ENCODE results near the gene XKR7.
A peak's percentile ranks its signal among the peaks of the same experiment; 100 is the strongest.

Gene XKR7

GRCh38 chr20:31945785-31946184 is 22.2 kb upstream of the XKR7 start:
- no peak for DNase-seq

GRCh38 chr20:31948008-31948407 is 19.9 kb upstream of the XKR7 start:
- DNase-seq: no peak

- DNase-seq: no peak
Observed at GRCh38 chr20:31949877-31950646, 17.9 kb upstream of the XKR7 start.

GRCh38 chr20:31951203-31951529 is 16.8 kb upstream of the XKR7 start:
- no peak for DNase-seq

GRCh38 chr20:31951530-31952453 is 16.2 kb upstream of the XKR7 start, which contains the start of gene PDRG1:
PDRG1 (minus strand) TSS chr20:31952046; CDS start chr20:31951961, 85 bp downstream.
- peak; percentile 98 for DNase-seq

GRCh38 chr20:31953556-31954148 is 14.3 kb upstream of the XKR7 start:
- no peak for DNase-seq

- DNase-seq: no peak
Observed at GRCh38 chr20:31954500-31954899, 13.5 kb upstream of the XKR7 start.

- DNase-seq: no peak
Observed at GRCh38 chr20:31956556-31957526, 11.1 kb upstream of the XKR7 start.

- no peak for DNase-seq
Observed at GRCh38 chr20:31962761-31963160, 5.2 kb upstream of the XKR7 start.

- DNase-seq: no peak
Observed at GRCh38 chr20:31963889-31964288, 4.1 kb upstream of the XKR7 start.

- DNase-seq: no peak
Observed at GRCh38 chr20:31966991-31967655, 828 bp upstream of the XKR7 start.

- peak; percentile 81 for DNase-seq
Observed at GRCh38 chr20:31968291-31969126, 558 bp downstream of the XKR7 start.

- DNase-seq: no peak
Observed at GRCh38 chr20:31969991-31970390, 2.0 kb downstream of the XKR7 start.

- no peak for DNase-seq
Observed at GRCh38 chr20:31972471-31973021, 4.6 kb downstream of the XKR7 start.

GRCh38 chr20:31974296-31974695 is 6.3 kb downstream of the XKR7 start:
- no peak for DNase-seq

GRCh38 chr20:31974951-31975487 is 7.1 kb downstream of the XKR7 start:
- DNase-seq: no peak

GRCh38 chr20:31975874-31976273 is 7.9 kb downstream of the XKR7 start:
- DNase-seq: no peak

GRCh38 chr20:31977080-31977479 is 9.1 kb downstream of the XKR7 start:
- DNase-seq: no peak

- DNase-seq: no peak
Observed at GRCh38 chr20:31979713-31980426, 11.9 kb downstream of the XKR7 start.

- DNase-seq: no peak
Observed at GRCh38 chr20:31981784-31982183, 13.8 kb downstream of the XKR7 start.
